Uterus (tissue), 2 donors: Measurements from ENCODE around the gene KHK.

Experiments
- POLR2A ChIP-seq, 2 donors: fragments of 450-650 bp; IDR thresholded peaks; one replicate each; pipeline ENCODE4 v1.6.1; 2016; ENCODE audit warnings: antibody characterized with exemption in 2 of 2, mild to moderate bottlenecking in 1 of 2, moderate library complexity in 1 of 2
- TF ChIP-seq, protein P1 (sequence below), 4 experiments: fragments of 200-600 bp in 2 of 4; fragments of 450-650 bp in 2 of 4; sonication (generic) in 2 of 4; IDR thresholded peaks; one replicate each; pipeline ENCODE4 v1.5.1; 2016 to 2019; ENCODE audit warnings: antibody characterized with exemption in 4 of 4, mild to moderate bottlenecking in 2 of 4, moderate library complexity in 1 of 4

DNA sequence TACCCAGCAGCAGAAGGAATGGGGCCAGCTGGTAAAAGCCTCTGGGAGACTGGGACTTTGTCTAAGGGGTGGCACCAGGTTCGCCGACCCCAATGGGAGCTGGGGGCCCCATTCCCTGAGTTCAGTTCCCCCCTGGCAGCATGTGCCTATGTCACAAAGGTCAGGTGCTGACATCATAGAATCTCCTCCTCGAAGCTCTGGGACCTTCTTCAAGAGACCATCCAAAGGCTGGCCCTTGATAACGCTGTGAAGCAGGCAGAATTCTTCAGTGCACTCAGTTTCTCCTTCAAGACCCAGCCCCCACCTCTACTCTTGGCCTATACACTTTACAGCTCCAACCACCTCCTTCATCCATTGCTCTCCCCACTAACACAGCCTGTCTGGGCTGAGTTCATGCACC is 52.7 kb downstream of the KHK start, which contains the start of gene PRR30:
- TF ChIP-seq, protein P1, sequence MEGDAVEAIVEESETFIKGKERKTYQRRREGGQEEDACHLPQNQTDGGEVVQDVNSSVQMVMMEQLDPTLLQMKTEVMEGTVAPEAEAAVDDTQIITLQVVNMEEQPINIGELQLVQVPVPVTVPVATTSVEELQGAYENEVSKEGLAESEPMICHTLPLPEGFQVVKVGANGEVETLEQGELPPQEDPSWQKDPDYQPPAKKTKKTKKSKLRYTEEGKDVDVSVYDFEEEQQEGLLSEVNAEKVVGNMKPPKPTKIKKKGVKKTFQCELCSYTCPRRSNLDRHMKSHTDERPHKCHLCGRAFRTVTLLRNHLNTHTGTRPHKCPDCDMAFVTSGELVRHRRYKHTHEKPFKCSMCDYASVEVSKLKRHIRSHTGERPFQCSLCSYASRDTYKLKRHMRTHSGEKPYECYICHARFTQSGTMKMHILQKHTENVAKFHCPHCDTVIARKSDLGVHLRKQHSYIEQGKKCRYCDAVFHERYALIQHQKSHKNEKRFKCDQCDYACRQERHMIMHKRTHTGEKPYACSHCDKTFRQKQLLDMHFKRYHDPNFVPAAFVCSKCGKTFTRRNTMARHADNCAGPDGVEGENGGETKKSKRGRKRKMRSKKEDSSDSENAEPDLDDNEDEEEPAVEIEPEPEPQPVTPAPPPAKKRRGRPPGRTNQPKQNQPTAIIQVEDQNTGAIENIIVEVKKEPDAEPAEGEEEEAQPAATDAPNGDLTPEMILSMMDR (IDR thresholded peaks at IDR 0.05): no peak
- TF ChIP-seq POLR2A (IDR thresholded peaks at IDR 0.05): no peak
